HG02970 (cell line): ENCODE measurements around the gene MERTK.

Experiments used
- ATAC-seq: cut with Tn5 transposase; IDR thresholded peaks from one replicate; pipeline ENCODE4 v1.9.1; 2021; ENCODE audit warnings: mild to moderate bottlenecking, moderate library complexity, moderate number of reproducible peaks; ENCODE audit not compliant: unreplicated experiment, low FRiP score

Gene MERTK

DNA sequence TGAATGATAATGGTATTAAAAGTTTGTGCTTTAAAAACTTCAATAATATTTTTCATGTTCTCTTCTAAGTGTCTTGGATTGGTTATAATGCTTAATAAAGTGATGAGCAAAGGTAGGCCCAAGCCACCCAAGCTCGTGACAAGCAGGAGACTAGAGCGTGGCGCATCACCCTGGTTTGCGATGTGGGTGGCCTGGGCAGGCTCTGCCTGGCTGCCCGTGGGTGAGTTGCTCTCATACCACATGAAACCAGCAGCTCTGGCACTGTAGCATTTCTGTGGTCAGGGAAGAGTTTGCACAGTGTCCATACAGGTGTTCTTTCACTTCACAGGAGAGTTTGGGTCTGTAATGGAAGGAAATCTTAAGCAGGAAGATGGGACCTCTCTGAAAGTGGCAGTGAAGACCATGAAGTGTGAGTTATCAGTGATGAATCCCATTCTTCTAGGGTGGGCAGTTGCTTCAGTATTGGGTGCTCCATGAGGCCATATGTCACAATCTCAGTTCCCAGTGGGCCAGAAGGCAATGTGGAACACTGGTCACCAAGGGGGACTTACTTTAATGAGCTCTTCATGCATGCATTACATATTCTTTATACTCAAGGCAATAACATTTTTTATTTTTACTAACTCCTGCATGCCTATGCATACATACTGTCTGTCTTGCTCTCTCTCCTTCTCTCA, 105.3 kb downstream of the MERTK start:
- ATAC-seq, result no peak

DNA sequence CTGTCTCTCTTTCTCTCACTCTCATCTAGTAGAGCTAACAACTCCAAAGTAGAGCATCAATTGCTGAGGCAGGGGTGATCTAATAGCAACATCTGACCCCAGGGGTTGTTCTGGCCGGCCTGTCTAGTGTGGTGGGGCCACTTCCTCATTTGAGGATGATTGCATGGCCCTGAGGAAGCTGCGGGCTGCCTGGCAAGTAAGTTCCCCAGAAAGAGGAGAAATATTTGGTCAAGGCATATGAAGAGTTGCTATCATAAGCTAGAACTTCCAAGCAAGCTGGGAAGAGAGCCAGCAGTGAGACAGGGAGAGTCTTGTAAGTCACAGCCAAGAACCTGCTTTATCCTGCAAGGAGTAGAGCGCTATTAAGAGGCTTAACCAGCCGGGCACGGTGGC, 105.8 kb downstream of the MERTK start:
- no peak for ATAC-seq

DNA sequence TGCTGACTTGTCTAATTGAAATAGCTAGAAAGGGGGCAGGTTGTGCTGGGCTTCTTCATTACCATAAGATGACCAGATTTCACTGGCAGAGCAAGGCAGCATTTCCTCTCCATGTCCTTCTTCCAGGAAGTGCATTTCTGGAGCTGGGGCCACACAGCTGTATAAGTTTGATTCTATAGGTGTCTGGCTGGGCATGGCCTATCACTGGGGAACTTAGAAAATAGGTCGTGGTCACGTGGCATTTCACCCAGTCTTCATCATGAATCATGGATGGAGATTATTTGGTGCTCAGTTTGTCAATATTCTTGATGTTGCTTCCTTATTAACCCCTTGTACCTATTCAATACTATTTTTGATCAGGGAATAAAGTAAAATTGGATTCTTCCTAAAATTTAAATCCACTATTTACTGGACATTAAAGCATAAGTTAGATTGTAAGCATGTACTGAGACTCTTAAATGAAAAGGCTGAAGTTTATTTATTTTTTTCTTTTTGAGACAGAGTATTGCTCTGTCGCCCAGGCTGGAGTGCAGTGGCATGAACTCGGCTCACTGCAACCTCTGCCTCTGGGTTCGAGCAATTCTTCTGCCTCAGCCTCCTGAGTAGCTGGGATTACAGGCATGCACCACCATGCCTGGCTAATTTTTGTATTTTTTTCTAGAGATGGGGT, 107.1 kb downstream of the MERTK start:
- ATAC-seq, result no peak

DNA sequence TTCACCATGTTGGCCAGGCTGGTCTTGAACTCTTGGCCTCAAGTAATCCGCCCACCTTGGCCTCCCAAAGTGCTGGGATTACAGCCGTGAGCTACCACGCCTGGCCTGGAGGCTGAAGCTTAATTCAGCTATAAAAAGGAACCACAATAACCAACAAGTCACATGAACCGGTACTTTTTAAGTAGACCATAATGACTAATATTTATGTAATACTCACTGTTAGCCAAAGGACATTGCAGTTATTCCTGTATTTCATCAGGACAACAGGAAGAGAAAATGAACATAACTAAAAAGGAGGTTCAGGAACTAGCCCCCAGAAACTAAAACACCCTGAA, 107.6 kb downstream of the MERTK start:
- ATAC-seq, result no peak

DNA sequence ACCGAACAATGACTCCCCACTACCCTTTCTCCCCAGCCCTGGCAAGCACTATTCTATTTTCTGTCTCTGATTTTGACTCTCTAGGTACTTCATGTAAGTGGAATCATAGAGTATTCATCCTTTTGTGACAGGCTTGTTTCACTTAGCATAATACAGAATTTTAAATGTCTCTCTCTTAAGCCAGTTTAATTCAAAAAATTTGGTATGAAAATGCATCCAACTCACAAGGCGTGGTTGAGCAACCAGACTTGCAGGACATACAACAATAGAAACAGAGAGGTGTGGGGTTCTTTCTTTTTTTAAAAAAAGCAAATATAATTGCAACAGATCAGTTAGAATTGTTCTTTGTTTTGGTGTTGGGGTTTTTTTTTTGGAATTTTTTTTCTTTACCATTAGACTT, 109.1 kb downstream of the MERTK start:
- no peak for ATAC-seq

DNA sequence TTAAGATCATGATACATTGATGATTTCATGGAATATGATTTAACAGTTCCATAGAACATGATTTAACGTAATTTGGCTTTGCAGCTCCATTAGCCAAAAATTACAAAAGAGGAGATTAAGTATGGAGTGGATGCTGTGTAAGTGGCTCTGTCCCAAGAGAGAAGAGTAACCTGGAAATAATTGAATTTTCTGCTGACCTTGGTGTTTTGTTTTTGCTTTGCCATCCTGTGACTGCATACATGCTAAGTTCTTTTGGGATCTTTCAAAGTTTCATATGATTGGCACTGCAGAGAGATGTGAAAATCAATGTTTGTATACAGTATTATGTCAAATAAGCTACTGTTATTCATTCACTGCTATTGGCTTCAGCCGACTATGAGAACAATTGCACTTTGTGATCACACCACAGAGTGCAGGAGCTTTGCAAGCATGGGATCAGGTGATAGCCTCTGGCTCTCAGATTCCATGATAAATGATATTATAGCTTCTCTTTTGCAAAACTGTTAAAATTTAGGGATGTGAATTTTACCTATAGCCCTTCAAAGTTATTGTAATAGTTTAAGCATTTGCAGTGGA, 110.6 kb downstream of the MERTK start:
- no peak for ATAC-seq

DNA sequence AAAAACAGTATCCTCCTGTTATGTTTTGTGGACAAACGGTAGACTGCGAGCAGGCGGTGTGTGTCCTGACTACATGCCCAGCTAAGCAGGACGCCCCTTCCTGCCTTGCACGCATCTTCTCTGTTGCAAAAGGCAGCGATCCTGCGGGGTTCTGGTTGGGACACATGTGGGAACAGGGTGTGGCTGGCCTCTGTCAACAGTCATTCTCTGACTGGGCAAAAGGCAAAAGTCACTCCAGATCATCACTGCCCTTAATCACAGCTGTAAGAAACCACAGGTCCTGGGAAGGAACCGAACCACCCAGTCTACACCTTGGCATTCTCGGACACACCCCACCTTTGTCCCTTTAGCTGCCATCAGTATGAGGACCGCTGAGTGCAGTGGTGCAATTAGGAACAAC, 112.3 kb downstream of the MERTK start:
- ATAC-seq, result no peak

DNA sequence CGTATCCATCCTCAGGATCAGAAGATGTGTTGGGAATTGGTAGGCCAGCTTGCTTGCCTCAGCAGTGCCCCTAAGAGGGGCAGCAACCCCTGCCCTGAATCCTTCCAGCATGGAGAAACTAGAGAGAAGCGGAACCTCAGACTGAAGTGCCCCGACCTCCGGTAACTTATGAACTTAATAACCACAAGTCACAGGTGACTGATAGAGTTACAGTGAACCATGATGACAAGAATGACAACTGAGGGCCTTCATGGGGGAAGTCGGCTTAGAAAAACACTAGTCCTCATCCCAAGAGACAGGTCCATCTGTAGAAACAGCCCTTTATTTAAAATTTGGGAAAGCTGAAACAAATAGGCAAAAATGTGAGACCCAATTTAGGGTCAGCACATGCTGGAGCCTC, 114.1 kb downstream of the MERTK start:
- no peak for ATAC-seq

DNA sequence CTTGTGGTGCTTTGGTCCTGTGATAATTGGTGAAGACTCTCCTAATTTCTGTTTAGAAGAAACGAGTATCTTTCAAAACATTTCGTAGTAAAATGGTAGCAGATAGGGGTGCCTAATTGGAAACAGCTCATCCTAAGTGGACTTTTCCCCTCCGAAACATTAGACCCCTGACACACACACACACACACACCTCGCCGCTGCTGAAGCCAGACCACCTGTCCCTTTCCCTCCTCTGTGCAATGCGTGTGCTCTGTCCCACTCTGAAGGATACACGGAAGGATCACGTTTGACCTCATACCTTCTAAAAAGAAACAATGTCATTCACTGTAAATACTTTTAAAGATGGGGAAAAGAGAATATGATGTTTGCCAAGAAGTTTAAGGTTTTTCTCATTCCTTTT, 120.4 kb downstream of the MERTK start:
- ATAC-seq, result no peak

DNA sequence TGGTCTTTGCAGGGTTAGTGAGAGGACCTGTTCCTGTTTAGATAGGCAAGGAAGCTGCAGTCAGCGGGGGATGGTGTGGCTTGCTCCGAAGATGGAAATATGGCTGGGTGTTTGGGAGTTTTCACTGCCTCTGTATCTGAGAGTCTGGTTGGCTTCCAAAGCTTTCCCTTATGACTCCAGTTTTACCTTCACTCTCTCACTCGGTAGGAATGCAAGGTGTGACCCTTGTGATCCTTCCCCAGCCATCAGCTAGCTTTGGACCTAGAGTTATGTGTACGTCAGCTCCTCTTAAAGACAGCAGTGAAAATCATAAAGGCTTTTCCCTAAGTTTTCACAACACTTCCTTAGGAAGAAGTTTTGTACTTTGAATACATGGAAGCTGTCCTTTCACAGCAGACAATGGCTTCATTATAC, 121.2 kb downstream of the MERTK start:
- no peak for ATAC-seq

DNA sequence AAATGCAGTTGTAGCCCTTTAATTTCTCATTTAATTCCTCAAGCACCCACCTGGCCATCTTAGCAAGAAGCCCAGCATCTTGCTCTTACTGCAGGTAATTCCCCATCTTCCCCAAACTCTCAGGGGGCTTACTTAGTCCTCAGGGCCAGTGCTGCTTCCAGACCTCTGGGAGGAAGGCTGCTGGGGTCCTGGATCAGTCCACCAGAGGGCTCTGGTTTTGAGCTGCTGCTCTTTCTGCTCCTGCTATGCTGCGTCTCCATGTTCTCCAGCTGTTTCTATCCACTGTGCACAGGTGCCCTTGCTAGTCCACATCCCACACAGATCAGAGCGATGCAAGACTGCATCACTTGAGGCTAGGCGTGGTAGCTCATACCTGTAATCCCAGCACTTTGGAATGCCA, 122.2 kb downstream of the MERTK start:
- no peak for ATAC-seq

DNA sequence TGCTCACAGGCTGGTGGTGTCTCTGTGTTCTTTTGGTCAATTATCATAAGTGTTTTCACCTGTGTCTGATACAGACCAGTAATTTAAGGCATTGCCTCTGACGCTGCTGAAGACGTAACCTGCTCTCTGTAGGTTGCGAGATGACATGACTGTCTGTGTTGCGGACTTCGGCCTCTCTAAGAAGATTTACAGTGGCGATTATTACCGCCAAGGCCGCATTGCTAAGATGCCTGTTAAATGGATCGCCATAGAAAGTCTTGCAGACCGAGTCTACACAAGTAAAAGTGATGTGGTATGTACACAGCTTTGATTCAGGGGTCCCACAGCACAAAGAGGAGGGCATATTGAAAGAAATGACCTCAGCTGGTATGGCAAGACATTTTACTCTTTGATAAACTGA, 122.9 kb downstream of the MERTK start:
- no peak for ATAC-seq

DNA sequence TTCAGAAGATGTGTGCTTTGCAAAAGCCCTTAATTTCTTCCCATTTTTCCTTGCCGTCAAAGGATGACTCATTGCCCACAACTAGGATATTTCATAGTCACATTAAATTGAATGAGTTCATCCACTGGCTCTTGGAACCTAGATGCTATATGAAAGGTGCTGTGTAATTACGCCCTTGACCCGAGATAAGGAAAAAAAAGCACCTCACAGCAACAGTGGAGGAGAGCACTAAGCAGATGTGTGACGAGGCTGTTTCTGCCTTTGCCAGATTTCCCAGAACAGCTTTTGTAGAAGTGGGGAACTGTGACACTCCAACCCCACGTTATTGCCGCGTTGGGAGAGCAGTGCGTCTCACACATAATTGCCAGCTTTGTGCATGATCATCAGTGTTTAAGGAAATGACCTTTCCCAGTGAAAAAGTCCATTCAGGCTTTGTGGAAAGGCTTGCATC, 123.4 kb downstream of the MERTK start:
- ATAC-seq, result no peak

DNA sequence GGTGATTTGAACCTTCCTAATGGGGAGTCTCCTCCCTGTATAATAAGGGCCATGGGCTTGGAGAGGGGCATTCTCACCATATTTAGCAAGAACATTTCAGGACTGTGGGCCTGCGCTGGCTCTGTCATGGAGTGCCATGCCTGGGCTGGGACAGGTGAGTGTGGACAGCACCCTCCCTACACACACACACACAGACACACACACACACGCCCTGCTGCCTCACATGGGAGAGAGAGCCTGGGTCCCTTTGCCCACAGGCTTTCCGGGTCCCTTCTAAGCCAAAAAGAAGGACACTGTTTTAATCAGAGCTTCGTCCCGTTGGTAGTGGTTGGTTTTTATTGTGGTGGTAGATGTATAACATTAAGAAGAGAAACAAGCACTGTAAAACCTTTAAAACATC, 125.3 kb downstream of the MERTK start:
- ATAC-seq, result no peak

DNA sequence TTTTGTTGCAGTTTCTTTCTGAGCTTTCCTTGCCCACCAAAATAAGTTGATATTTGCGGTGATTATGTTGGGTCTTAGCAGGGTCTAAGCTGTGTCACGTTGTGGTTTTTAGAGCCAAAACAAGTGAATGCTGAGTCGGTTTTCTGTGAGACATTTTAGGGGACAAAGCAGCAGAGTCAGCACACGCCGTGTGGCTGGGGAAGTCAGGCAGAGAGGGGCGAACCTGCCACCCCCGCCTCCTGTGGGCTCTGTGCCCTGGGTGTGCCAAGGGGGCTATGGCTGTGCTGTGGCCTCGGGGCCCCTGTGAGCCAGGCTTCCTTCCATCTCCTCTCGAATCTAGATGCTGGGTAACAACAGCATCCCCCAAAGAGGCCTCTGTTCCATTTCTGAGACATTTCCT, 125.8 kb downstream of the MERTK start:
- no peak for ATAC-seq

DNA sequence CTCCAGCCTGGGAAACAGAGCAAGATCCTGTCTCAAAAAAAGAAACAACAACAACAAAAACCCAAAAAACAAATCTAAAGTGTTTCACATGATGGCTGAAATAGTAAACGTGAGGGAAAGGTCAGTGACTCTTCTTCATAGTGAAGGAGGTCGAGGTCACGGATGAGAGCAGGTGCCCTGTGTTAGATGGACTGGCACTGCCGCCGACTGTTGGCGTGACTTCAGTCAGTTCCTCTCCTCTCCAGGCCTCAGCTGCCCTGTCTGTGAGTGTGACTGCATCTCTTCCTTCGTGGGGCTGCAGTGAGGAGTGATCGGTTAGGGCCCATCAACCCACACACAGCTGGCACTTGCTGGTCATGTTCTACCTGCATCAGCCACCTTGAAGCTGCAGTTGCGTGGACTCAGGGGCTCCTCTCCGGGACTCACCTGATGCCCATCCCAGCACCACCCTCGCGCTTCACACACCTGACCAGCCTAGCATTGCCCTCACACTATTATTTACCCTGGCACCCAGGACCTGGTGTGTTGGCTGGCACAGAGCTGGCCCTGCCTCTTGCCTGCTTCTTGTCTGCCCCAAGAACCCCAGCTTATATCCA, 126.6 kb downstream of the MERTK start:
- ATAC-seq, result no peak

DNA sequence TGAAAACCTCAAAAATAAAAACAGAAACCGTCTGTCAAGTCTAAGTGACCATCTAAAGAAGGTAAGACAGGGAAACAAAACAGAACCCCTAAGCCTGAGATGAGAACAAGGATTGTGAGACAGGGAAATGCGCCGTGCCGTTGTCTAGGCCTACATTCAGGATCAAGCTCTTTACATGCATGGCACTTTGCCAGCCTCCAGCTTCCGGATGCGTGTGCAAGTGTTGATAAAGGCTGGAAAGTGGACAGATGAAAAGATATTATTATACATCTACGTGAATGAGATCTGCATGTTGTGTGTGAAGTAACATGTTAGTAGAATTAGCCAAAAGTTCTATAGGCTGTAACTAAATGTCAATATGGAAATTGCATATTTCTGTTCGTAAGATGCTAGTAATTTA, 128.1 kb downstream of the MERTK start:
- ATAC-seq, result no peak

DNA sequence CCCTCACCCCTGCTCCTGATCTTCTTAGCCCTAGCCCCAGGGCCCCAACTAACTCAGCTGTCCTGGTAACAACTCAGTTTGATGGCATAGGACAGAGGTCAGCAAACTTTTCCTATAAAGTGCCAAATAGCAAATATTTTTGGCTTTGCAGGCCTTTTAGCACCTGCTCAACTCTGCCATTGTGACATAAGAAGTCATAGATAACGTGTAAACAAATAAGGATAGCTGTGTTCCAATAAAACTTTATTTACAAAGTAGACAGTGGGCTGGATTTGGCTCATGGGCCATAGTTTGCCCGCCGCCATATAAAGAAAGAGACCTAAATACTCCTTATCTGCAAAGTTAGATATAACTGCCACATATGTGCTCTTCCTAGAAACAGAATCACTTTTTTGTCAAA, 129.4 kb downstream of the MERTK start:
- ATAC-seq, result no peak

DNA sequence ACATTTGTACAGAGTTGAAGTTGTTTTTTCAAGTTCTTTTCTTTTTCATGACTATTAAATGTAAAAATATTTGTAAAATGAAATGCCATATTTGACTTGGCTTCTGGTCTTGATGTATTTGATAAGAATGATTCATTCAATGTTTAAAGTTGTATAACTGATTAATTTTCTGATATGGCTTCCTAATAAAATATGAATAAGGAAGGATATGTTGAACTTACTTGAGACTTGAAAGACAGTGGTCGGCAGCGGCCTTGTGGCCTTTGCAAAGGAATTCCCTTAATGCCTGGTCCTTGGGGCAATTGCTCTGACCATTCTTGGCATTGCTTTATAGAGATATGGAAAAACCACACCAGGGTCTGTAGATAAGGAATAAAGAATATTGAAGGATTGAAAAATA, 130.8 kb downstream of the MERTK start:
- no peak for ATAC-seq

DNA sequence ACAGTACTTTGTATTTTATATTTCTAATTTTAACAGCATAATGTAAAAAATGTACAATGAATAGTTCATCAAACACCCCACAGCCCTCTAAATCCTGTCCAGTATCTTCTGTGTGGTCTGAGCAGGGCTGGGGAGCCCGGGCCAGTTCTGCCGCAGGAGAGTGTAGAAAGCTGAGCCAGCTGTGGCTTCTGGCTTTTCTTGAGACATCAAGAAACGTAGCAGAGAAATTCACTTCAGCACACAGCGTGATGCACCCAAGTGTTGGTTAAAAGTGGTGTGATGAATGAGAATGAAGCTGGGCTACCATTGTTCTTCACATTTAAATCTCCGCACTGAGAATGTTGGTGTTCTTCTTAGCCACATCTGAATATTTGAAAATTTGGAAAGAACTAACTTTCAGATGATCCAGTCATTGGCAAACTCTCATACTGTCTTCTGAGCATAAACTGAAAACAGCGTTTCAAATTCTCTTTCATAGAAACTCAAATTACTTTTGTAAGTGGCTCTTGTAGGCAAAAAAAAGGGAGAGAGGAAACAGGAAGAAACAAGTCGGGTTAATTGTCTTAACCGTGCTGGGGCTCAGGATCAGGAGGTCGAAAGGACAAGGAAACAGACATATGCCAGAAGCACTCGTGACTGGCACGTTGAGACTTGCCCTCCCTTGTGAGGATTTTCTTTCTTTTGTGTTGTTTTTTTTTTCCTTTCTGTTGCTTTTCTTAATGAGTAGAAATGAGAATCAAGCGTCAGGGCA, 133.2 kb downstream of the MERTK start:
- no peak for ATAC-seq

DNA sequence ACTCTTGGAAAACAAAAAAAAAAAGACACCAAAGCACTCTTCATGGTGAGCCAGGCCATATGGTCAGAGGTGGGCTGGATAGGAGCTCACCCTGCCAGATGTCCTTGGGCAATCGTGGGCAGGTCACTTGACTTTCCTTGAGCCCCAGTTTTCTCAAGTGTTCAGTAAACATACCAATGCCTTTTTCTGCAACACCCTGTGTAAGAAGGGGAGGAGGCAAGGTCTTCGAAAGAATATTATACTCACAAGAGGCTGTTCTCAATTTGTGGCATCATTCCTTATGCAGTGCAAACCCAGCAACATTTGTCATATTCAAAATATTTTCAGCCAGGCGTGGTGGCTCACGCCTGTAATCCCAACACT, 133.8 kb downstream of the MERTK start:
- ATAC-seq, result no peak
